ENCODE data around the gene L3MBTL4. TPM values are rescaled to one million over a fixed set of nuclear protein-coding genes. Genes with fewer than 3 reads are reported as not detected.

The L3MBTL4 gene
- total RNA-seq, 2 donors from 2014 or later = 10.9 to 11.2 TPM

GRCh38 chr18:6109743-6110142 lies 305.0 kb downstream of the L3MBTL4 start:
- no peak overlapping the region for H3K27ac ChIP-seq
- H3K36me3 ChIP-seq (replicated peaks in 1 of 2; ENCODE audit: insufficient read depth in 1 of 2, low read depth in 2 of 2) = no peaks in the 10 kb centered on the region
- 70 to 88% methylated on average over 6 of the region's 6 CpGs for WGBS, 2 donors
- no peak for TF ChIP-seq CTCF (IDR thresholded peaks at IDR 0.05)
- TF ChIP-seq POLR2A (IDR thresholded peaks at IDR 0.05) = no peak
- no peaks in the 10 kb centered on the region for H3K27me3 ChIP-seq
- ATAC-seq (no peak), DNase-seq (no peak)
- no peaks in the 10 kb centered on the region for H3K9me3 ChIP-seq
- intact Hi-C loops (cut with DNase I) = no loop called here
- peaks cover 3% of the 10 kb centered on the region for H3K4me1 ChIP-seq
- H3K4me3 ChIP-seq = no peak overlapping the region

GRCh38 chr18:6107794-6108193 lies 306.9 kb downstream of the L3MBTL4 start:
- intact Hi-C loops (cut with DNase I) = no loop called here
- no peak for TF ChIP-seq CTCF (IDR thresholded peaks at IDR 0.05)
- TF ChIP-seq POLR2A (IDR thresholded peaks at IDR 0.05) = no peak
- H3K4me1 ChIP-seq = peaks cover 3% of the 10 kb centered on the region
- no peak overlapping the region for H3K4me3 ChIP-seq
- no peak for DNase-seq
- no peak overlapping the region for H3K27ac ChIP-seq
- ATAC-seq = no peak
- H3K9me3 ChIP-seq = no peaks in the 10 kb centered on the region
- H3K27me3 ChIP-seq = no peaks in the 10 kb centered on the region
- WGBS, 2 donors = 40 to 46% methylated on average over 6 of the region's 6 CpGs
- no peaks in the 10 kb centered on the region for H3K36me3 ChIP-seq (replicated peaks in 1 of 2; ENCODE audit: insufficient read depth in 1 of 2, low read depth in 2 of 2)

GRCh38 chr18:6106091-6106685 lies 308.5 kb downstream of the L3MBTL4 start:
- no peak for DNase-seq
- no peak for ATAC-seq
- Histone ChIP-seq H3K36me3 (replicated peaks in 1 of 2; ENCODE audit: insufficient read depth in 1 of 2, low read depth in 2 of 2) (no peaks in the 10 kb centered on the region), H3K4me3 (no peak overlapping the region), H3K4me1 (peaks cover 3% of the 10 kb centered on the region), H3K27ac (no peak overlapping the region), H3K9me3 (no peaks in the 10 kb centered on the region), H3K27me3 (no peaks in the 10 kb centered on the region)
- 62 to 74% methylated on average over 1 of the region's 1 CpG for WGBS, 2 donors
- intact Hi-C loops (cut with DNase I) = no loop called here
- TF ChIP-seq CTCF (IDR thresholded peaks at IDR 0.05) = no peak
- TF ChIP-seq POLR2A (IDR thresholded peaks at IDR 0.05) = no peak

- 48 to 52% methylated on average over 3 of the region's 3 CpGs for WGBS, 2 donors
- H3K4me1 ChIP-seq = peaks cover 3% of the 10 kb centered on the region
- ATAC-seq (no peak), DNase-seq (no peak)
- H3K36me3 ChIP-seq (replicated peaks in 1 of 2; ENCODE audit: insufficient read depth in 1 of 2, low read depth in 2 of 2) = no peaks in the 10 kb centered on the region
- H3K27ac ChIP-seq = no peak overlapping the region
- no peaks in the 10 kb centered on the region for H3K9me3 ChIP-seq
- no peak overlapping the region for H3K4me3 ChIP-seq
- H3K27me3 ChIP-seq = no peaks in the 10 kb centered on the region
- no peak for TF ChIP-seq CTCF (IDR thresholded peaks at IDR 0.05)
- no peak for TF ChIP-seq POLR2A (IDR thresholded peaks at IDR 0.05)
- intact Hi-C loops (cut with DNase I) = no loop called here
These were observed 311.0 kb downstream of the L3MBTL4 start for GRCh38 chr18:6103741-6104140.

GRCh38 chr18:6096730-6097129 lies 318.0 kb downstream of the L3MBTL4 start:
- Histone ChIP-seq H3K9me3 (no peaks in the 10 kb centered on the region), H3K4me1 (no peaks in the 10 kb centered on the region), H3K4me3 (no peak overlapping the region), H3K27me3 (no peaks in the 10 kb centered on the region), H3K27ac (no peak overlapping the region), H3K36me3 (replicated peaks in 1 of 2; ENCODE audit: insufficient read depth in 1 of 2, low read depth in 2 of 2) (no peaks in the 10 kb centered on the region)
- intact Hi-C loops (cut with DNase I) = no loop called here
- no peak for ATAC-seq
- DNase-seq = no peak
- TF ChIP-seq CTCF (IDR thresholded peaks at IDR 0.05) (no peak), POLR2A (IDR thresholded peaks at IDR 0.05) (no peak)

Measured in body of pancreas (tissue), 4 donors.